ENCODE measurements around the gene THAP4. TPM values are rescaled to one million over a fixed set of nuclear protein-coding genes. Genes with fewer than 3 reads are reported as not detected.

THAP4 gene
- total RNA-seq, 1 experiment from 2014 or later = 71.2 TPM

DNA sequence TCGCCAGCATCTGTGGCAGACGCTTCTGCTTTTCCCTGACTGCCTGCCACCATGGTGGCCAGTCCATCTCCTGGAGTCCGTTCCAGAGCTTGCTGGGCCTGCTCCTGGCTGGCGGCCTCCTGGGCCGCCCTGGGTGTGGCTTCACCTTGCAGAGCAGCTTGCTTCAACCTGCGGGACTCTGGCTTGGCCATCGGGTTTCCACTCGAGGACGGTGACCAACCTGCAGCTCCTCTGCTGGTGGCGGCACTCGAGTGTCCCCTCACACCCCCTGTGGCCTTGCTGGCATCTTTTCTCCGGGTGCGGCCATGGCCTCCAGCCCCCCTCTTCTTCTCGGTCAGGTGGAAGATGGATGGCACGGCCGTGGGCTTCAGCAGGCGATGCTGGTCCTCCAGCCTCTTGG lies 3.4 kb downstream of the THAP4 start (continued):
- TF ChIP-seq TCF7L2 (IDR thresholded peaks at IDR 0.05; ENCODE audit: borderline replicate concordance, extremely low read depth, insufficient read depth, insufficient read length) (no peak), ZFX (IDR thresholded peaks at IDR 0.05) (no peak), JUND (IDR thresholded peaks at IDR 0.05) (no peak), RAD21 (IDR thresholded peaks at IDR 0.05; ENCODE audit: low read depth) (no peak), EGR1 (IDR thresholded peaks at IDR 0.05; ENCODE audit: low read depth) (no peak)

DNA sequence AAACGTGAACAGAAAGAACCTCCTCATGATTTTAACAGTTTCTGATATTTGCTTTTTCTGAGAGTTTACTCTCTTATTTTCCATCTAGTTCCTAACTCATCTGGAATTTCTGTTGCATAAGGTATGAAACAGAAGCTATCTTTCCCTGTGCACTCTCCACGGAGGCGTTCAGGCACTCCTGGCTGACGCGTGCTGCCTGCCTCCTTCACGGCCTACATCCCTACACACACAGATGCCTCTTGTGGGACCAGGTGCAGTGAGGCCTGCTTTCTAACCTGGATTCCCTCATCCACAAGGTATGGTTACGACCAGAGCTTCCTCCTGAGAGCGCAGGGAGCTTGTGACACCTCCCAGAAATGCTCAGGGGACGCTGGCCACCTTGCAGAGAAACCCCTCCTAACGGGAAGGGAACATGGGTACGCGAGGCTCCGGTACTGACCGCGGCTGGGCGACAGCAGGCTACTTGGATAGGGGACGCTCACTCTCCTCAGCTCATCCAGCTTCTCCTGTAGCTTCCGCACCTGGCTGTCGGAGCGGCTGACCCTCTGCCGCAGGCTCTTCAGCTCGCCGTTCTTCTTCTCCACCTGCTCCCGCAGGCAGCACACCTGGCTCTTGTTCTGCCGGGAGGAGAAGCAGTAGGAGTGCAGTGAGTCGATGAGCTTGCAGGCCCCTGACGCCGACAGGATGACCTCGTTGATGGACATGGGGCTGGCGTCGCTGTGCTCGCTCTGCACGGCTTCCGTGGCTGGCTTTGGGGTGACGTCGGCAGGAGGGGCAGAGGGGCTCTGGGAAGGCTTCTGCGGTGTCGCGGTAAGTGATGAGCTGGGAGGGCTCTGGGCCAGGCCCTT lies 4.3 kb downstream of the THAP4 start:
- Histone ChIP-seq H3K4me3 (replicated peaks in 1 of 2; ENCODE audit: low read depth in 1 of 2, low read length in 2 of 2) (no peak overlapping the region), H2AFZ (ENCODE audit: low read depth, low read length, poor library complexity, severe bottlenecking) (no peak overlapping the region), H3K79me2 (ENCODE audit: insufficient read depth, low read length) (peaks cover 88% of the 10 kb centered on the region), H3K27me3 (ENCODE audit: insufficient read depth, low read length) (no peaks in the 10 kb centered on the region), H3K9ac (ENCODE audit: low read length) (no peak overlapping the region), H3K27ac (ENCODE audit: low read depth, low read length) (no peak overlapping the region), H3K9me2 (ENCODE audit: insufficient read depth) (no peaks in the 10 kb centered on the region), H4K20me1 (ENCODE audit: insufficient read depth) (no peaks in the 10 kb centered on the region), H3K36me3 (ENCODE audit: control insufficient read depth in 1 of 2, insufficient read depth in 2 of 2, low read length in 2 of 2) (peaks cover 13 to 27% of the 10 kb centered on the region in 2 experiments), H3K9me3 (ENCODE audit: control insufficient read depth in 1 of 2, insufficient read depth in 1 of 2, low read depth in 1 of 2, low read length in 2 of 2) (no peaks in the 10 kb centered on the region), H3K4me2 (ENCODE audit: low read length) (no peak overlapping the region), H3K4me1 (ENCODE audit: control insufficient read depth in 1 of 2, insufficient read depth in 2 of 2, low read length in 2 of 2) (peaks cover 5 to 11% of the 10 kb centered on the region in 2 experiments; a peak in 3 of 4 replicates)
- ChIA-PET RAD21 (ENCODE audit: low non-redundant PET in 1 of 2, low total read pairs in 2 of 2, uncharacterized antibody in 2 of 2, unreplicated experiment in 2 of 2) (no interaction called here), CTCF (no interaction called here), POLR2A (no interaction called here)
- ATAC-seq (no peak), DNase-seq (ENCODE audit: low read depth, low spot score) (no peak)
- no TSS peak for BruUV-seq (replicated peaks)
- intact Hi-C loops (cut with micrococcal nuclease) = no loop called here
- TF ChIP-seq ZNF274 (IDR thresholded peaks at IDR 0.05; ENCODE audit: low read depth, low read length) (no peak), ZFX (IDR thresholded peaks at IDR 0.05) (no peak), EZH2phosphoT487 (IDR thresholded peaks at IDR 0.05; ENCODE audit: borderline replicate concordance) (no peak), CEBPB (IDR thresholded peaks at IDR 0.05; ENCODE audit: low read depth) (no peak), POLR2A (IDR thresholded peaks at IDR 0.05; ENCODE audit: borderline replicate concordance, extremely low read depth, insufficient read depth, insufficient read length) (no peak), JUND (IDR thresholded peaks at IDR 0.05) (no peak), POLR2AphosphoS5 (IDR thresholded peaks at IDR 0.05; ENCODE audit: low read depth, low read length) (no peak), EGR1 (IDR thresholded peaks at IDR 0.05; ENCODE audit: low read depth) (no peak), SIN3A (IDR thresholded peaks at IDR 0.05; ENCODE audit: low read depth) (no peak)
- TF ChIP-seq, protein P1, sequence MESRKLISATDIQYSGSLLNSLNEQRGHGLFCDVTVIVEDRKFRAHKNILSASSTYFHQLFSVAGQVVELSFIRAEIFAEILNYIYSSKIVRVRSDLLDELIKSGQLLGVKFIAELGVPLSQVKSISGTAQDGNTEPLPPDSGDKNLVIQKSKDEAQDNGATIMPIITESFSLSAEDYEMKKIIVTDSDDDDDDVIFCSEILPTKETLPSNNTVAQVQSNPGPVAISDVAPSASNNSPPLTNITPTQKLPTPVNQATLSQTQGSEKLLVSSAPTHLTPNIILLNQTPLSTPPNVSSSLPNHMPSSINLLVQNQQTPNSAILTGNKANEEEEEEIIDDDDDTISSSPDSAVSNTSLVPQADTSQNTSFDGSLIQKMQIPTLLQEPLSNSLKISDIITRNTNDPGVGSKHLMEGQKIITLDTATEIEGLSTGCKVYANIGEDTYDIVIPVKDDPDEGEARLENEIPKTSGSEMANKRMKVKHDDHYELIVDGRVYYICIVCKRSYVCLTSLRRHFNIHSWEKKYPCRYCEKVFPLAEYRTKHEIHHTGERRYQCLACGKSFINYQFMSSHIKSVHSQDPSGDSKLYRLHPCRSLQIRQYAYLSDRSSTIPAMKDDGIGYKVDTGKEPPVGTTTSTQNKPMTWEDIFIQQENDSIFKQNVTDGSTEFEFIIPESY (IDR thresholded peaks at IDR 0.05; ENCODE audit: extremely low read depth, insufficient replicate concordance, low read length) = no peak
- TF ChIP-seq, protein P2, sequence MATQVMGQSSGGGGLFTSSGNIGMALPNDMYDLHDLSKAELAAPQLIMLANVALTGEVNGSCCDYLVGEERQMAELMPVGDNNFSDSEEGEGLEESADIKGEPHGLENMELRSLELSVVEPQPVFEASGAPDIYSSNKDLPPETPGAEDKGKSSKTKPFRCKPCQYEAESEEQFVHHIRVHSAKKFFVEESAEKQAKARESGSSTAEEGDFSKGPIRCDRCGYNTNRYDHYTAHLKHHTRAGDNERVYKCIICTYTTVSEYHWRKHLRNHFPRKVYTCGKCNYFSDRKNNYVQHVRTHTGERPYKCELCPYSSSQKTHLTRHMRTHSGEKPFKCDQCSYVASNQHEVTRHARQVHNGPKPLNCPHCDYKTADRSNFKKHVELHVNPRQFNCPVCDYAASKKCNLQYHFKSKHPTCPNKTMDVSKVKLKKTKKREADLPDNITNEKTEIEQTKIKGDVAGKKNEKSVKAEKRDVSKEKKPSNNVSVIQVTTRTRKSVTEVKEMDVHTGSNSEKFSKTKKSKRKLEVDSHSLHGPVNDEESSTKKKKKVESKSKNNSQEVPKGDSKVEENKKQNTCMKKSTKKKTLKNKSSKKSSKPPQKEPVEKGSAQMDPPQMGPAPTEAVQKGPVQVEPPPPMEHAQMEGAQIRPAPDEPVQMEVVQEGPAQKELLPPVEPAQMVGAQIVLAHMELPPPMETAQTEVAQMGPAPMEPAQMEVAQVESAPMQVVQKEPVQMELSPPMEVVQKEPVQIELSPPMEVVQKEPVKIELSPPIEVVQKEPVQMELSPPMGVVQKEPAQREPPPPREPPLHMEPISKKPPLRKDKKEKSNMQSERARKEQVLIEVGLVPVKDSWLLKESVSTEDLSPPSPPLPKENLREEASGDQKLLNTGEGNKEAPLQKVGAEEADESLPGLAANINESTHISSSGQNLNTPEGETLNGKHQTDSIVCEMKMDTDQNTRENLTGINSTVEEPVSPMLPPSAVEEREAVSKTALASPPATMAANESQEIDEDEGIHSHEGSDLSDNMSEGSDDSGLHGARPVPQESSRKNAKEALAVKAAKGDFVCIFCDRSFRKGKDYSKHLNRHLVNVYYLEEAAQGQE (IDR thresholded peaks at IDR 0.05; ENCODE audit: low read depth) = no peak
- TF ChIP-seq, protein P3, sequence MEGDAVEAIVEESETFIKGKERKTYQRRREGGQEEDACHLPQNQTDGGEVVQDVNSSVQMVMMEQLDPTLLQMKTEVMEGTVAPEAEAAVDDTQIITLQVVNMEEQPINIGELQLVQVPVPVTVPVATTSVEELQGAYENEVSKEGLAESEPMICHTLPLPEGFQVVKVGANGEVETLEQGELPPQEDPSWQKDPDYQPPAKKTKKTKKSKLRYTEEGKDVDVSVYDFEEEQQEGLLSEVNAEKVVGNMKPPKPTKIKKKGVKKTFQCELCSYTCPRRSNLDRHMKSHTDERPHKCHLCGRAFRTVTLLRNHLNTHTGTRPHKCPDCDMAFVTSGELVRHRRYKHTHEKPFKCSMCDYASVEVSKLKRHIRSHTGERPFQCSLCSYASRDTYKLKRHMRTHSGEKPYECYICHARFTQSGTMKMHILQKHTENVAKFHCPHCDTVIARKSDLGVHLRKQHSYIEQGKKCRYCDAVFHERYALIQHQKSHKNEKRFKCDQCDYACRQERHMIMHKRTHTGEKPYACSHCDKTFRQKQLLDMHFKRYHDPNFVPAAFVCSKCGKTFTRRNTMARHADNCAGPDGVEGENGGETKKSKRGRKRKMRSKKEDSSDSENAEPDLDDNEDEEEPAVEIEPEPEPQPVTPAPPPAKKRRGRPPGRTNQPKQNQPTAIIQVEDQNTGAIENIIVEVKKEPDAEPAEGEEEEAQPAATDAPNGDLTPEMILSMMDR (IDR thresholded peaks at IDR 0.05 in 2 of 3, conservative IDR thresholded peaks at IDR 0.05 in 1 of 3; ENCODE audit: borderline replicate concordance in 1 of 3, insufficient read depth in 1 of 3, low read depth in 2 of 3, low read length in 2 of 3) = no peak
- TF ChIP-seq, protein P4, sequence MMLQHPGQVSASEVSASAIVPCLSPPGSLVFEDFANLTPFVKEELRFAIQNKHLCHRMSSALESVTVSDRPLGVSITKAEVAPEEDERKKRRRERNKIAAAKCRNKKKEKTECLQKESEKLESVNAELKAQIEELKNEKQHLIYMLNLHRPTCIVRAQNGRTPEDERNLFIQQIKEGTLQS (IDR thresholded peaks at IDR 0.05) = no peak

Measured in HCT116 (cell line).